HG03103 (cell line): ENCODE results near the gene POLR3B.
"Not testable (repeated sequence)": the region's sequence is repeated elsewhere in the genome, so short reads cannot be mapped to it uniquely, and the experiment has no call there.

Experiments used
- ATAC-seq: cut with Tn5 transposase; IDR thresholded peaks from one replicate; pipeline ENCODE4 v1.9.1; 2021; ENCODE audit warnings: low read depth; ENCODE audit not compliant: unreplicated experiment

The POLR3B gene

GRCh38 chr12:106459124-106459523 is 101.6 kb downstream of the POLR3B start:
- no peak for ATAC-seq

GRCh38 chr12:106459534-106459933 is 102.0 kb downstream of the POLR3B start:
- ATAC-seq = no peak

- ATAC-seq = no peak
Observed at GRCh38 chr12:106461730-106462129, 104.2 kb downstream of the POLR3B start.

- ATAC-seq = not testable (repeated sequence)
Observed at GRCh38 chr12:106465605-106466004, 108.1 kb downstream of the POLR3B start.

- ATAC-seq = not testable (repeated sequence)
Observed at GRCh38 chr12:106475662-106476061, 118.1 kb downstream of the POLR3B start.

- ATAC-seq = not testable (repeated sequence)
Observed at GRCh38 chr12:106477627-106478026, 120.1 kb downstream of the POLR3B start.

GRCh38 chr12:106480251-106480650 is 122.7 kb downstream of the POLR3B start:
- ATAC-seq = no peak

GRCh38 chr12:106481246-106481645 is 123.7 kb downstream of the POLR3B start:
- no peak for ATAC-seq

GRCh38 chr12:106487664-106488063 is 130.1 kb downstream of the POLR3B start:
- ATAC-seq = no peak

- no peak for ATAC-seq
Observed at GRCh38 chr12:106488884-106489283, 131.3 kb downstream of the POLR3B start.

- ATAC-seq = no peak
Observed at GRCh38 chr12:106490264-106490663, 132.7 kb downstream of the POLR3B start.

GRCh38 chr12:106492857-106493256 is 135.3 kb downstream of the POLR3B start:
- ATAC-seq = no peak

GRCh38 chr12:106493531-106493930 is 136.0 kb downstream of the POLR3B start:
- ATAC-seq = no peak

GRCh38 chr12:106495354-106495965 is 137.9 kb downstream of the POLR3B start:
- ATAC-seq = no peak

- no peak for ATAC-seq
Observed at GRCh38 chr12:106498056-106498455, 140.5 kb downstream of the POLR3B start.

GRCh38 chr12:106499628-106500027 is 142.1 kb downstream of the POLR3B start:
- no peak for ATAC-seq

- no peak for ATAC-seq
Observed at GRCh38 chr12:106506691-106507090, 149.1 kb downstream of the POLR3B start.

GRCh38 chr12:106508966-106509365 is 151.4 kb downstream of the POLR3B start:
- no peak for ATAC-seq

GRCh38 chr12:106511365-106511764 is 153.8 kb downstream of the POLR3B start:
- ATAC-seq = no peak

GRCh38 chr12:106517314-106517713 is 159.8 kb downstream of the POLR3B start:
- ATAC-seq = no peak

GRCh38 chr12:106519607-106520021 is 162.1 kb downstream of the POLR3B start:
- ATAC-seq = no peak

GRCh38 chr12:106521901-106522300 is 164.4 kb downstream of the POLR3B start:
- ATAC-seq = no peak

GRCh38 chr12:106522708-106523107 is 165.2 kb downstream of the POLR3B start:
- no peak for ATAC-seq
